Ascending aorta (tissue), 2 donors: ENCODE data around the gene USP10. TPM values are rescaled to one million over a fixed set of nuclear protein-coding genes. Genes with fewer than 3 reads are reported as not detected.

ENCODE experiments used
- DNase-seq, 2 donors: peaks; one replicate each; pipeline ENCODE4 v3.0.0-alpha.2; 2019; ENCODE audit warnings: low spot score in 2 of 2
- H3K27ac ChIP-seq, 2 donors: fragments of 200-600 bp; sonication (generic); one replicate each; pipeline ENCODE4 v1.5.1; 2016 to 2017; ENCODE audit warnings: mild to moderate bottlenecking in 1 of 2
- H3K27me3 ChIP-seq: fragments of 200-600 bp; sonication (generic); one replicate; pipeline ENCODE4 v1.5.1; 2017
- H3K36me3 ChIP-seq, 2 donors: fragments of 200-600 bp; sonication (generic); one replicate each; pipeline ENCODE4 v1.5.1; 2016
- H3K4me1 ChIP-seq, 2 donors: fragments of 200-600 bp; sonication (generic); one replicate each; pipeline ENCODE4 v1.5.1; 2016 to 2017; ENCODE audit warnings: mild to moderate bottlenecking in 1 of 2
- H3K4me3 ChIP-seq, 2 donors: fragments of 200-600 bp; sonication (generic); one replicate each; pipeline ENCODE4 v1.5.1; 2016 to 2017; ENCODE audit warnings: mild to moderate bottlenecking in 1 of 2
- H3K9me3 ChIP-seq, 2 donors: fragments of 200-600 bp; sonication (generic); one replicate each; pipeline ENCODE4 v1.5.1; 2016
- CTCF ChIP-seq, 3 experiments: fragments of 200-600 bp in 2 of 3; fragments of 450-650 bp in 1 of 3; sonication (generic) in 2 of 3; IDR thresholded peaks; one replicate each; pipeline ENCODE4 v1.5.1; 2016 to 2019; ENCODE audit warnings: antibody characterized with exemption in 3 of 3, mild to moderate bottlenecking in 1 of 3, moderate library complexity in 1 of 3
- intact Hi-C: fragments of 100-400 bp; cut with DNase I; formaldehyde crosslinking; loops from one replicate; pipeline ENCODE4 v1.15.1; 2023
- total RNA-seq: library from RNA; depleted of rRNA; stranded (reverse); fragments of >200 nt; gene quantifications from one replicate; pipeline ENCODE4 v1.1.0, GENCODE V29; 2016

USP10 gene
- total RNA-seq, 1 donor from 2014 or later: 27.8 TPM

GRCh38 chr16:84712801-84713775, 13.3 kb downstream of the USP10 start:
- intact Hi-C loops: no loop called here
- Histone ChIP-seq H3K27ac (no peak overlapping the region), H3K36me3 (no peaks in the 10 kb centered on the region), H3K9me3 (no peaks in the 10 kb centered on the region), H3K27me3 (no peaks in the 10 kb centered on the region), H3K4me3 (no peak overlapping the region), H3K4me1 (no peaks in the 10 kb centered on the region)
- no peak for DNase-seq
- TF ChIP-seq CTCF (IDR thresholded peaks at IDR 0.05): no peak

GRCh38 chr16:84714028-84714427, 14.2 kb downstream of the USP10 start:
- intact Hi-C loops: no loop called here
- Histone ChIP-seq H3K27me3 (no peaks in the 10 kb centered on the region), H3K4me3 (no peak overlapping the region), H3K36me3 (no peaks in the 10 kb centered on the region), H3K9me3 (no peaks in the 10 kb centered on the region), H3K4me1 (no peaks in the 10 kb centered on the region), H3K27ac (no peak overlapping the region)
- no peak for DNase-seq
- TF ChIP-seq CTCF (IDR thresholded peaks at IDR 0.05): no peak

- no peak overlapping the region for H3K27ac ChIP-seq
- TF ChIP-seq CTCF (IDR thresholded peaks at IDR 0.05): no peak
- H3K27me3 ChIP-seq: no peaks in the 10 kb centered on the region
- H3K4me1 ChIP-seq: no peaks in the 10 kb centered on the region
- no peaks in the 10 kb centered on the region for H3K36me3 ChIP-seq
- DNase-seq: no peak
- no peak overlapping the region for H3K4me3 ChIP-seq
- intact Hi-C loops: no loop called here
- no peaks in the 10 kb centered on the region for H3K9me3 ChIP-seq
These were observed 15.6 kb downstream of the USP10 start for GRCh38 chr16:84715424-84715823.

GRCh38 chr16:84715854-84716253, 16.1 kb downstream of the USP10 start:
- intact Hi-C loops: no loop called here
- H3K36me3 ChIP-seq: no peaks in the 10 kb centered on the region
- TF ChIP-seq CTCF (IDR thresholded peaks at IDR 0.05): no peak
- no peaks in the 10 kb centered on the region for H3K4me1 ChIP-seq
- H3K9me3 ChIP-seq: no peaks in the 10 kb centered on the region
- no peaks in the 10 kb centered on the region for H3K27me3 ChIP-seq
- H3K27ac ChIP-seq: no peak overlapping the region
- no peak overlapping the region for H3K4me3 ChIP-seq
- DNase-seq: no peak

GRCh38 chr16:84716740-84717139, 16.9 kb downstream of the USP10 start:
- Histone ChIP-seq H3K4me3 (no peak overlapping the region), H3K9me3 (no peaks in the 10 kb centered on the region), H3K27me3 (no peaks in the 10 kb centered on the region), H3K27ac (no peak overlapping the region), H3K36me3 (no peaks in the 10 kb centered on the region), H3K4me1 (no peaks in the 10 kb centered on the region)
- TF ChIP-seq CTCF (IDR thresholded peaks at IDR 0.05): no peak
- no peak for DNase-seq
- intact Hi-C loops: no loop called here
